ENCODE measurements around the gene NOLC1. TPM values are rescaled to one million over a fixed set of nuclear protein-coding genes. Genes with fewer than 3 reads are reported as not detected.
A peak's percentile ranks its signal among the peaks of the same experiment; 100 is the strongest.

Gene NOLC1
- polyA plus RNA-seq = 10 to 100 TPM; 25.4 to 46.5 TPM

DNA sequence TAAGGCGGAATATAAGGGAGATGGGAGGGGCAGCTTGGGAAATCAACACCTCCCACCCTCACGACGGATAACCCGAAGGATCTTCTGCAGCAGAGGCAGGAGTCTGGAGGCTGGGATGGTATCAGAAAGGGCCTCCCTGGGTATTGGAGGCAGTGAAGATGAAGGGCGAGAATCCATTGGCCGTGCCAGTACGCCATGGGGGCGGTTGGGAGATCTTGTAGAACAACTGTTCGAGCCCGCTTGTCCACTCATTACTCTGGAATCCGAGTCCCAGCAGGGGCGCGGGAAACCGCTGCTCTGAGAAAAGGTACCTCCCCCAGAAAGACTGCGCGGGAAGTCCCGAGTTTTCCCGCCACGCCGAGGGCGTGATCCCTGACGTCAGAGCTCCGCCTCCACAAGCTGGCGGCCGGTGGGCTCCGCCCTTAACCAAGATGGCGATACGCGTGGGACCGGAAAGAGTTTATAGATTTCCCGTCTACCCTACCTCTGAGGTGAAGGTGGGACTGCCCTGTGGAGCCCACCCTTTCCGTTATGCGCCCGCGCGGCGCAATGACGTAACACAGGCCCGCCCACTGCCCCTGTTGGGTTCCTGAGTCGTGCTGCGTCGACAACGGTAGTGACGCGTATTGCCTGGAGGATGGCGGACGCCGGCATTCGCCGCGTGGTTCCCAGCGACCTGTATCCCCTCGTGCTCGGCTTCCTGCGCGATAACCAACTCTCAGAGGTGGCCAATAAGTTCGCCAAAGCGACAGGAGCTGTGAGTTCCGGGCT lies at the start of gene NOLC1:
NOLC1 (plus strand) TSS at position 616 of the 771 bp plus-strand sequence; CDS start at position 638, 22 bp downstream.
- H3K9me3 ChIP-seq (ENCODE audit: control insufficient read depth in 2 of 2, insufficient read depth in 1 of 2, low read depth in 1 of 2, low read length in 1 of 2) = no peaks in the 10 kb centered on the region
- peaks cover 7 to 15% of the 10 kb centered on the region in 2 donors for H3K36me3 ChIP-seq (ENCODE audit: control insufficient read depth in 2 of 2, insufficient read depth in 2 of 2, low read length in 1 of 2)
- H3K4me3 ChIP-seq (ENCODE audit: low read depth in 1 of 2, low read length in 2 of 2) = peak within 1 kb of the TSS; percentile 83 to 95
- H3K27ac ChIP-seq (ENCODE audit: low read depth in 2 of 2, low read length in 1 of 2) = peak within 1 kb of the TSS; percentile 96 to 98
- WGBS, 2 donors = 3 to 4% methylated on average over 59 of the region's 59 CpGs
- no peaks in the 10 kb centered on the region for H3K4me1 ChIP-seq (ENCODE audit: control insufficient read depth in 2 of 2, insufficient read depth in 2 of 2, low read length in 1 of 2)
- no peaks in the 10 kb centered on the region for H3K27me3 ChIP-seq (ENCODE audit: control insufficient read depth in 1 of 2, insufficient read depth in 2 of 2, low read length in 2 of 2)

DNA sequence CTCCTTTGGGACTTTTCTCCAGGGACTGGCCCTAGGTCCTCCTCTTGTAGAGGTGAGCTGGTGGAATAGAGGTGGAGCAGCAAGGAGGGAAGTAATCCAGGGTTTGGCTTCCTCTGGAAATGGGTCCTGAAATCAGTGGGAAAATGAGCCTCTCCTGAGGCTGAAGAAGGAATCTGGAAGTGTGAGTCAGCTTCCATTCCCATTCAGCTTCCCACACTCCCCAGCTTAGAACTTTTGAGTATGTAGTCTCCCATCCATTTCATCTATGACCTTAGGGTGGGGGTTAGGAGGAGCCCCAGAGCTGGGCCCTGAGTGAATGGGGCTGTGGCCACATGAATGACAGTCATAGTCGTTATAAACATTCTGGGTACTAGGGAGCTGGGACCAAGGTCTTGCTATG lies 49.8 kb upstream of the NOLC1 start:
- no peaks in the 10 kb centered on the region for H3K27me3 ChIP-seq (ENCODE audit: control insufficient read depth in 1 of 2, insufficient read depth in 2 of 2, low read length in 2 of 2)
- peaks cover 0 to 7% of the 10 kb centered on the region in 2 donors for H3K36me3 ChIP-seq (ENCODE audit: control insufficient read depth in 2 of 2, insufficient read depth in 2 of 2, low read length in 1 of 2)
- WGBS, 2 donors = 67 to 76% methylated on average over 1 of the region's 1 CpG
- H3K4me3 ChIP-seq (ENCODE audit: low read depth in 1 of 2, low read length in 2 of 2) = no peak overlapping the region
- no peak overlapping the region for H3K27ac ChIP-seq (ENCODE audit: low read depth in 2 of 2, low read length in 1 of 2)
- no peaks in the 10 kb centered on the region for H3K9me3 ChIP-seq (ENCODE audit: control insufficient read depth in 2 of 2, insufficient read depth in 1 of 2, low read depth in 1 of 2, low read length in 1 of 2)
- H3K4me1 ChIP-seq (ENCODE audit: control insufficient read depth in 2 of 2, insufficient read depth in 2 of 2, low read length in 1 of 2) = no peaks in the 10 kb centered on the region

DNA sequence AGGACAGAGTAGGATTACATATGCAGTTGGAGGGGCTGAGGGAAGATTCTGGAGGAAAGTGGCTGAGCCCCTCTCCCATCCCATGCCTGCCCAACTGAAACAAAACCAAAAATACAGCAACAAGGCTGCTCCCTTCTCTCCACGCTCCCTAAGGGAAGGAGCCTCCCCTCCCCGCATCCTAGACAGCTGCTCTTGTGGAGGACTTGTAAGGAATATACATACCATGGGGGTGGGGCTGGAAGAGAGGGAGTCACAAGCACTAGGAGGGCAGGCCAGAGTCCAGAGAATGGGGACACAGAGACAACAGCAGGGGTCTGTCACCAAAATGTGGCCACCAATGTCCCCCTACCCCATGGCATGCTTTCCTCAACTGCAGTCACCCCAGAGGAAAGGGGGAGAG lies 45.2 kb upstream of the NOLC1 start:
- Histone ChIP-seq H3K4me1 (ENCODE audit: control insufficient read depth in 2 of 2, insufficient read depth in 2 of 2, low read length in 1 of 2) (no peaks in the 10 kb centered on the region), H3K27me3 (ENCODE audit: control insufficient read depth in 1 of 2, insufficient read depth in 2 of 2, low read length in 2 of 2) (no peaks in the 10 kb centered on the region), H3K9me3 (ENCODE audit: control insufficient read depth in 2 of 2, insufficient read depth in 1 of 2, low read depth in 1 of 2, low read length in 1 of 2) (no peaks in the 10 kb centered on the region), H3K36me3 (ENCODE audit: control insufficient read depth in 2 of 2, insufficient read depth in 2 of 2, low read length in 1 of 2) (peaks cover 19 to 46% of the 10 kb centered on the region in 2 donors), H3K27ac (ENCODE audit: low read depth in 2 of 2, low read length in 1 of 2) (no peak overlapping the region), H3K4me3 (ENCODE audit: low read depth in 1 of 2, low read length in 2 of 2) (no peak overlapping the region)
- WGBS, 2 donors = 72 to 75% methylated on average over 2 of the region's 2 CpGs

DNA sequence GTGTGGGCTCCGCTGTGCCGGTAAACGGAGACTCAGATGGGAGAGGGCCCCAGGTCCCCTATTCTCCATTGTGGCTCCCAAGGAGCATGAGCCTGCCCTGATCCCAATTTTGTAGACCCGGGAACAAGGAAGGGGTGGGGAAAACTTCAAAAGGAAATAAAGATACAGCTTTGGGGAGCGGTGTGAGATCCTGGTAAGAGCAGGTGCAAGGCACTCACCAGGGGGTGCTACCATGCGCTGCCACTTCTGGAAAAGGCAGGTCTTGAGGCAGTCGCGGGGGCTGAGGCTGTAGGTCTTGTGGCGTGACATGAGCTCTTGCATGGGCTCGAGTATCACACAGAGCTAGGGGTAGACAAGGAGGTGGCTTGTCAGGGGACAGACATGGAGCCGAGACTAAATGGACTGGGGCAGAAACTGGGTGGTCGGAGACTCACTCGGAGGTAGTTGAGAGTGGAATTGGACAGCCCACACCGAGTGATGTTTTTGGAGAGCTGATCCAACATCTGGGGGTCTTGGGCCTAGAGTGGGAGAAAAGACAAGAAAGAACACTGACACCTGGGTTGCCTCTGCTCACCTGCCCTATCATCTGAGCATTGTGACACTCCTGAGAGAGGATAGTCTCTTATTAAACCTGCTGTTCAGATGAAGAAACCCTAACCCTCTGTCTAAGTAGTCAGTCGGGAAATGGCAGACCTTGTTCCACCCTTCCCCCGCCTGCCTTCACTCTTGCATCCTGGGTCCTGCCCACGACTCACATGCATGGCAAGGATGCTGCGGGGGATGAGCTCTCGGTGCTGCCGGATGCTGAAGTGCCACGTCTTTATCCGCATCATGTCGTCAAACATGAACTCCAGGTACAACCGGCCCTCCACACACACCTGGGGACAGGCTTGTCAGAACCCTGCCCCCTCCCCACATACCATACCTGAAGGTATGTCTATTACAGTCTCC lies 42.7 kb upstream of the NOLC1 start:
- Histone ChIP-seq H3K27me3 (ENCODE audit: control insufficient read depth in 1 of 2, insufficient read depth in 2 of 2, low read length in 2 of 2) (no peaks in the 10 kb centered on the region), H3K27ac (ENCODE audit: low read depth in 2 of 2, low read length in 1 of 2) (no peak overlapping the region), H3K9me3 (ENCODE audit: control insufficient read depth in 2 of 2, insufficient read depth in 1 of 2, low read depth in 1 of 2, low read length in 1 of 2) (no peaks in the 10 kb centered on the region), H3K36me3 (ENCODE audit: control insufficient read depth in 2 of 2, insufficient read depth in 2 of 2, low read length in 1 of 2) (peaks cover 19 to 46% of the 10 kb centered on the region in 2 donors), H3K4me3 (ENCODE audit: low read depth in 1 of 2, low read length in 2 of 2) (no peak overlapping the region), H3K4me1 (ENCODE audit: control insufficient read depth in 2 of 2, insufficient read depth in 2 of 2, low read length in 1 of 2) (peaks cover 0 to 9% of the 10 kb centered on the region in 2 donors)
- WGBS, 2 donors = 89 to 91% methylated on average over 24 of the region's 24 CpGs

DNA sequence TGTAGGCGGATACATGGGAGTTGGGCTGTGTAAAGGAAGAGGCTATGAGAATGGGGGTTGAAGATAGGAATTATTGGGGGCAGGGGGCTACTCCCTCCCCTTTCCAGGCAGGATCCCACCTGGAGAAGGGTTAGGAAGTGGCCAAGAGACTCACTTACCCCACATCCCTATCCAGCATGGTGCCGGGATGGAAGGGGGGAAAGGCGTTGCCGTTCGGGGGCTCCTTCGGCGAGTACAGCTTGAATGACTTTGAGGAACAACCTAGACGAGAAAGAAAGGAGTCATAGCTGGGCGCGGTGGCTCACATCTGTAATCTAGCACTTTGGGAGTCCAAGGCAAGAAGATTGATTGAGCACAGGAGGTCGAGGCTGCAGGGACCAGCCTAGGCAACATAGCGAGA lies 40.9 kb upstream of the NOLC1 start:
- Histone ChIP-seq H3K27ac (ENCODE audit: low read depth in 2 of 2, low read length in 1 of 2) (no peak overlapping the region), H3K36me3 (ENCODE audit: control insufficient read depth in 2 of 2, insufficient read depth in 2 of 2, low read length in 1 of 2) (peaks cover 19 to 46% of the 10 kb centered on the region in 2 donors), H3K27me3 (ENCODE audit: control insufficient read depth in 1 of 2, insufficient read depth in 2 of 2, low read length in 2 of 2) (no peaks in the 10 kb centered on the region), H3K9me3 (ENCODE audit: control insufficient read depth in 2 of 2, insufficient read depth in 1 of 2, low read depth in 1 of 2, low read length in 1 of 2) (no peaks in the 10 kb centered on the region), H3K4me3 (ENCODE audit: low read depth in 1 of 2, low read length in 2 of 2) (no peak overlapping the region), H3K4me1 (ENCODE audit: control insufficient read depth in 2 of 2, insufficient read depth in 2 of 2, low read length in 1 of 2) (peaks cover 3 to 9% of the 10 kb centered on the region in 2 donors)
- 88 to 94% methylated on average over 12 of the region's 12 CpGs for WGBS, 2 donors

DNA sequence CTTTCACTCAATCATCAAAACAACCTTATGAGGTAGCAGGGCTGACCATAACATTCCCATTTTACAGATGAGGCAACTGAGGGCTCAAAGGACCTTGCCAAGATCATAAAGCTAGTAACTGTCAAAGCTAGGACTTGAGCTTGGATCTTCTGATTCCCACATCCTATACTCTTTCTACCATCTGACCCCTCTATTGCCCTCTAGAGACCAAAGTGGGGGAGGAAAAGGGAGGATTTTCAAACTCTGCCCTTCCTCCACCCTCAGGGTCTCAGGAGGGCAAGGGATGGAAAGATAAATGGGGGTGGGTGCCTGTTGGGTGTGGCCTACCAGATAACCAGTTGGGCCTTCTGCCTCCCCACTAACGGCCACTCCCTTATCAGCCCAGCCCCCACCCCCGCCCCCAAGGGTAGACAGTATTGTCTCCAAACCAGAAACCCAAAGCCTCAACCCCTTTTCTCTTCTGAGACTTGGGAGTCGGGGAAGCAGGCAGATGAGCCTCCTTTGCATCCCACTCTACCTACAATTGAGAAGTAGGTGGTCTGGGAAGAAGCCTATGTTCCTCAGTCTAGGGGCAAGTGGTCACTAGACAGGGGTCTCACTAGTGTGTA lies 39.9 kb upstream of the NOLC1 start:
- Histone ChIP-seq H3K27ac (ENCODE audit: low read depth in 2 of 2, low read length in 1 of 2) (peak overlapping the region in 1 of 2 donors; percentile 17), H3K4me1 (ENCODE audit: control insufficient read depth in 2 of 2, insufficient read depth in 2 of 2, low read length in 1 of 2) (peaks cover 3 to 12% of the 10 kb centered on the region in 2 donors), H3K9me3 (ENCODE audit: control insufficient read depth in 2 of 2, insufficient read depth in 1 of 2, low read depth in 1 of 2, low read length in 1 of 2) (no peaks in the 10 kb centered on the region), H3K4me3 (ENCODE audit: low read depth in 1 of 2, low read length in 2 of 2) (peak overlapping the region in 1 of 2 donors; percentile 64), H3K36me3 (ENCODE audit: control insufficient read depth in 2 of 2, insufficient read depth in 2 of 2, low read length in 1 of 2) (peaks cover 19 to 39% of the 10 kb centered on the region in 2 donors), H3K27me3 (ENCODE audit: control insufficient read depth in 1 of 2, insufficient read depth in 2 of 2, low read length in 2 of 2) (no peaks in the 10 kb centered on the region)
- WGBS, 2 donors = 38 to 39% methylated on average over 3 of the region's 3 CpGs

DNA sequence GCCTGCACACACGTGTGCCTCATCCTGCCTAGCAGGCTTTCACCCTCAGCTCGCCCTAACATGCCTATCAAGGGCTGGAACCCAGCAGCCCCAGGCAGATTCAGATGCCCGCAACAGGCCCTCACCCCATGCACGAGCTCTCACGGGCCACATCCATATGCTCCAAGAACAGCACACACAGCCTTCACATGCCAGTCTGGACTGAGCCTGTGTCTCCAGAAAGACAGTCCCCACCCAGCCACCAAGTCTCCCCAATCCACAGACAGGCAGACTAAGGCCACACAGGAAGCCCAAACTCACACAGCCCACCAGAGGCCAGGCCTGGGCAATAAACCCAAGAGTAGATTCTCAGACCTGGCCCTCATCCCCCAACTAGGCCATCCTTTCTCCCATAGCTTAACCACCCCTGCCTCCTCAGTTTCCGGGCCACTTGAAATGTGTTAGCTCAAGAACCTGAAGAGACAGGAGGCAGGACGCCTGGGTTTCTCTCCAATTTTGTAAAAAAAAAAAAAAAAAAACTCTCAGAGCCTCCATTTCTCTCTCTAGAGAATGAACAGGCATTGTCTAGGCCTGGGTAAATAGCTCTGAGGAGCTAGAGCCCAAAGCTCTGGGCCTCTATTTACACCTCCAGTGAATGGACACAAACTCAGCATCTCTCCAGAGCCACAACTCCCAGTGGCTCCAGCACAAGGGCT lies 38.8 kb upstream of the NOLC1 start:
- peak overlapping the region; percentile 81 to 85 for H3K27ac ChIP-seq (ENCODE audit: low read depth in 2 of 2, low read length in 1 of 2)
- H3K27me3 ChIP-seq (ENCODE audit: control insufficient read depth in 1 of 2, insufficient read depth in 2 of 2, low read length in 2 of 2) = no peaks in the 10 kb centered on the region
- H3K4me1 ChIP-seq (ENCODE audit: control insufficient read depth in 2 of 2, insufficient read depth in 2 of 2, low read length in 1 of 2) = peaks cover 9 to 21% of the 10 kb centered on the region in 2 donors
- peak overlapping the region; percentile 64 to 75 for H3K4me3 ChIP-seq (ENCODE audit: low read depth in 1 of 2, low read length in 2 of 2)
- WGBS, 2 donors = 24 to 35% methylated on average over 7 of the region's 7 CpGs
- no peaks in the 10 kb centered on the region for H3K9me3 ChIP-seq (ENCODE audit: control insufficient read depth in 2 of 2, insufficient read depth in 1 of 2, low read depth in 1 of 2, low read length in 1 of 2)
- peaks cover 19 to 30% of the 10 kb centered on the region in 2 donors for H3K36me3 ChIP-seq (ENCODE audit: control insufficient read depth in 2 of 2, insufficient read depth in 2 of 2, low read length in 1 of 2)

DNA sequence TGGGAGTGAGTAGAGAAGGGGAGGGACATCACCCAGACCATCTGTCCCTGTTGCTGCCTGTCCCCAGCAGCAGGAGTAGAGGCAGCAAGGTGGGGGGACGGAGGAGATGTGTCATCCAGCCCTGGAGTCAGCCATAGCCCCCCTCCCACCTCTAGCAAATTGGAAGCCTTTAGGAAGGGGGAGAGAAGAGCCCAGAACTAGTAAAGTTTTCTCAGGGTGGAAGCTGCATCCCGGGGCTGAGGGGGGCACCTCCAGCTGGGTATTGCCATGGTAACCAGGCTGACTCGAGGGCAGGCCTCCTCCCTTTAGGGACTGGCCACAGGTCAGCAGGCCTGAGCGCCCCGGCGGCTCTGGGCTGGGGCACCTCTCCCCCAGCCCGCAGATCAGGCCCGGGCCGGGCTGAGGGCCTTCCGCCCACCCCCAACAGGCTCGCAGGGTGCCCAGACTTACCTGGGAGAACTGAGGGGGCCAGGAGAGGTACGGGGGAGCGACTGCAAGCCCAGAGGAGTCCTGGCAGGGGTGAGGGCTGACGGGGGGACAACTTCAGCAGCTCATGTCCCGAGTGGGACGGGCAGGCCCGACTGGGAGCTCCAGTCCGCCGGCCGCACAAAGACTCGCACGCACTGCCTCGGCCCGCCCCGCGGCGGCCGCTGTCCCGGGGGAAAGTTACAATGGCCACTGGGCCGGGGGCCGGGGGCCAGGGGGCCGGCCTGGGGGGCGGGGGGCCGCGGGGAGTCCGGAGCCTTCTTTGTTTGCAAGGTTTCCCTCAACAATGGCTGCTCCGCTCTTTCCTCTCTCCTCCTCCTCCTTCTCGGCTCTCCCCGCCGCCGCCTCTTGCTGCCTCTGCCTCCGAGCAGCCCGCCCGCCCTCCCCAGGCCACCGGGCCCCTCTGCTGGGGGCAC lies 38.0 kb upstream of the NOLC1 start:
- Histone ChIP-seq H3K4me3 (ENCODE audit: low read depth in 1 of 2, low read length in 2 of 2) (peak overlapping the region; percentile 64 to 75), H3K27me3 (ENCODE audit: control insufficient read depth in 1 of 2, insufficient read depth in 2 of 2, low read length in 2 of 2) (no peaks in the 10 kb centered on the region), H3K27ac (ENCODE audit: low read depth in 2 of 2, low read length in 1 of 2) (peak overlapping the region; percentile 85 to 88), H3K9me3 (ENCODE audit: control insufficient read depth in 2 of 2, insufficient read depth in 1 of 2, low read depth in 1 of 2, low read length in 1 of 2) (no peaks in the 10 kb centered on the region), H3K36me3 (ENCODE audit: control insufficient read depth in 2 of 2, insufficient read depth in 2 of 2, low read length in 1 of 2) (peaks cover 16 to 22% of the 10 kb centered on the region in 2 donors), H3K4me1 (ENCODE audit: control insufficient read depth in 2 of 2, insufficient read depth in 2 of 2, low read length in 1 of 2) (peaks cover 9 to 27% of the 10 kb centered on the region in 2 donors)
- 1 to 2% methylated on average over 36 to 45 of the region's 45 CpGs for WGBS, 2 donors
